HG02798 (cell line): Measurements from ENCODE around the gene TOMM40.
"Not testable (repeated sequence)": the region's sequence is repeated elsewhere in the genome, so short reads cannot be mapped to it uniquely, and the experiment has no call there.

Experiments
- ATAC-seq: cut with Tn5 transposase; IDR thresholded peaks from one replicate; pipeline ENCODE4 v1.9.1; 2021; ENCODE audit warnings: mild to moderate bottlenecking; ENCODE audit not compliant: unreplicated experiment, poor library complexity

Gene TOMM40

GRCh38 chr19:44924243-44924725 lies 33.2 kb downstream of the TOMM40 start:
- ATAC-seq = no peak

- no peak for ATAC-seq
Observed at GRCh38 chr19:44925114-44925891, 34.2 kb downstream of the TOMM40 start.

DNA sequence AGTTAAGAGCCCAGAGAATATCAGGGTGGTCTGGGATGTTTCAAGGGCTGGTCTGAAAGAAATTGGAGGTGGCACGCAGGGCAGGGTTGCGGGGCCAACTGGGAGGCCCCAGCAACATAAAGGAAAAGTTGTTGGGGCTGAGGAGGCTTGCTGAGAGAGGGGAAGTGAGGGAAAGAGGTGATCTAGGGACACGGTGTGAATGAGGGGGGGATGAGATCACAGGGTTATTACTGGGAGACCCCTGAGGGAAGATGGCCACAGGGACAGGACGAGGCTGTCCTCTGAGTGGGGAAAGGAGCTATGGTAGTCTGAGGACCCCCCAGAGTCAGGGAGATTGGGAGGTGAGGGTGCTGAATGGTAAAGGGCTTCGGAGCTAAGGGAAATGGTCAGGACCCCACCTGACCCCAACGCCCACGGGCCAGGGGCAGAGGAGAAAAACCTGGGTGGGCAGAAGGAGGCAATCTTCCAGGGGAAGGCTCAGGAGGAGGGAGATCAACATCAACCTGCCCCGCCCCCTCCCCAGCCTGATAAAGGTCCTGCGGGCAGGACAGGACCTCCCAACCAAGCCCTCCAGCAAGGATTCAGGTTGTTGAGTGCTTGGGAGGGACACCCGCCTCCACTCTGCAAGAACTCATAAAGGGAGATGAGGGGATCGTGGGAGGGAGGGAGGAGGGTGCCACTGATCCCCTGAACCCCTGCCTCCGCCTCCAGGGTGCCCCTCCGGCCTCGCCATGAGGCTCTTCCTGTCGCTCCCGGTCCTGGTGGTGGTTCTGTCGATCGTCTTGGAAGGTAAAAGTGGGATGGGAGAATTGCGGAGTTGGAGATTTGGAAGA lies 35.4 kb downstream of the TOMM40 start:
- ATAC-seq = not testable (repeated sequence)

- ATAC-seq = no peak
Observed at GRCh38 chr19:44927746-44928145, 36.7 kb downstream of the TOMM40 start.

DNA sequence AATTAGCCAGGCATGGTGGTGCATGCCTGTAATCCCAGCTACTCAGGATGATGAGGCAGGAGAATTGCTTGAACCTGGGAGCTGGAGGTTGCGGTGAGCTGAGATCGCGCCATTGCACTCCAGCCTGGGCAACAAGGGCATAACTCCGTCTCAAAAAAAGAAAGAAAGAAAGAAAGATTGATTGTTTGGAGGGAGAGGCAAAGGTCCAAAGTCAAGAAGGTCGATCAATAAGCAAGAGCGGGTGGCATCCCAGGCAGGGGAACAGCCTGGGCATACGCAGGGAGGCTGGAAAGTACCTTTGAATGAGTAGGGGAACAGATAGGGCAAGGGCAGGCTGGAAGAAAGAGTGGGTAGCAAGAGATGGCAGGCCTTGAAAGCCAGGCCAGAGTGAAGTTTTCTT lies 39.0 kb downstream of the TOMM40 start:
- ATAC-seq = no peak

DNA sequence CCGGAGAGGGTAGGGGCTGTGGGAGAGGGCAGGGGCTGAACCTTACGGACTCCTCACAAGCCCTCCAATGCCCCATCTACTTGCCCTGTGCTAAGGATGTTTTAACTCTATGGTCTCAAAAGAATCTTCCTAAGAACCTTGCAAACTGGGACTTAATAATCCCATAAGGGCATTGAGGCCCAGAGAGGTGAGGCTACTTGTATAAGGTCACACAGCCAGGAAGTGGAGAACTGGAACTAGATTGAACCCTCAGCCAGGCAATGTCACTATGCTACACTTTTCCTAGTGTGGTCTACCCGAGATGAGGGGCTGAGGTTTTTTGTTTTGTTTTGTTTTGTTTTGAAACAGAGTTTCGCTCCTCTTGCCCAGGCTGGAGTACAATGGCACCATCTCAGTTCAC lies 40.5 kb downstream of the TOMM40 start:
- ATAC-seq = no peak

DNA sequence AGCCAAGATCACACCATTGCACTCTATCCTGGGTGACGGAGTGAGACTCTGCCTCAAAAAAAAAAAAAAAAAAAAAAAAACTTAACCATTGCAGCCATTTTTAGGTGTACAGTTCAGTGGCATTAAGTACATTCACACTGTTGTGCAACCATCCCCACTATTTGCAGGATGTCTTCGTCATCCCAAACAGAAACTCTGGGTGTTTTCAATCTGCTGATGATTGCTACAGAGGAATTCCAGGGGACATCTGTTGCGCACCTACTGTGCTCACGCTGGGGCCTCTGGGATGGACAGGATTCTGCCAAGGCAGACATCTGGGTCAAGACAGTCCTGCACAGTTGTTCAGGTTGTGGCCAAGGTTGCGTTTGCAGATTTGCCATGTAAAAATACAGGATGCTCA lies 48.6 kb downstream of the TOMM40 start:
- ATAC-seq = no peak

- ATAC-seq = no peak
Observed at GRCh38 chr19:44942067-44942571, 51.1 kb downstream of the TOMM40 start, which contains the start of gene APOC4. APOC4 (plus strand) TSS chr19:44942237; CDS start chr19:44942278, 41 bp downstream.

- peak; percentile 76 for ATAC-seq
Observed at GRCh38 chr19:44943801-44944249, 52.8 kb downstream of the TOMM40 start.

DNA sequence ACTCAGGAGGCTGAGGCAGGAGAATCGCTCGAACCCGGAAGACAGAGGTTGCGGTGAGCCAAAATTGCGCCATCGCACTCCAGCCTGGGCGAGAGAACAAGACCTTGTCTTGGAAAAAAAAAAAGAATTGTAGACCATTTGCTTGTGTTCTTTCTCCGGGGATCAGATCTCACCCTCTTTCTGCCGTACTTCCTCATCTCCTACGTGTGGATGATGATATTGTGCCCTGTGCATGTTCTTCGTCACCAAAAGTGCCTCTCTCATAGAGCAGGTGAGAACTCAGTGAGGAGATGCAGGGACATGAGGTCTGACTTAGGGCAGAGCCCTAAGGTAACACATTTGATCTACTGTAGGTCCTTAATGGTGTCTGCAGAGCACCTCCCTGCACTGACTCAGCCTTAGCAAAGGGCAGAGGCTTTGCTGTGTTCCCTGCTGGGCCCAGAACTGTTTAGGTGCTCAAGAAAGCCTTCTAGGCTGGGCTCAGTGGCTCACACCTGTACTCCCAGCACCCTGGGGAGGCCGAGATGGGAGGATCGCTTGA lies 56.1 kb downstream of the TOMM40 start:
- no peak for ATAC-seq

GRCh38 chr19:44948237-44948636 lies 57.2 kb downstream of the TOMM40 start:
- ATAC-seq = no peak

- no peak for ATAC-seq
Observed at GRCh38 chr19:44948763-44949374, 57.8 kb downstream of the TOMM40 start.

DNA sequence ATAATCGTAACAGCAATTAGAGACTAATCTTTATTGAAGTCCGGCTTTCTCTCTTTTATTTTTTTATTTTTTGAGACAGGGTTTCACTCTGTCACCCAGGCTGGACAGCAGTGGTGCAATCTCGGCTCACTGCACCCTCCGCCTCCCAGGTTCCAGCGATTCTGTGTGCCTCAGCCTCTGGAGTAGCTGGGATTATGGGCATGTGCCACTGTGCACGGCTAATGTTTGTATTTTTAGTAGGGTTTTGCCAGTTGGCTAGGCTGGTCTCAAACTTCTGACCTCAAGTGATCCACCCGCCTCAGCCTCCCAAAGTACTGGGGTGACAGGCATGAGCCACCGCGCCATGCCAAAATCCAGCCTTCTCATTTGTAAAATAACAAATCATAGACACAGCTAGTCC lies 58.5 kb downstream of the TOMM40 start:
- ATAC-seq = no peak

GRCh38 chr19:44951179-44952159 lies 60.4 kb downstream of the TOMM40 start:
- ATAC-seq = no peak
